ENCODE data around the gene MYO18A.

The MYO18A gene

GRCh38 chr17:29165800-29166506, 14.2 kb downstream of the MYO18A start:
- Histone ChIP-seq H3K4me1 (ENCODE audit: insufficient read depth, low read length) (peaks cover 11% of the 10 kb centered on the region), H3K9me3 (ENCODE audit: control insufficient read depth, insufficient read depth, low read length) (no peaks in the 10 kb centered on the region), H3K36me3 (ENCODE audit: insufficient read depth, low read length) (no peaks in the 10 kb centered on the region; the same call in 1 of the 2 replicates), H3K9ac (ENCODE audit: low read depth, low read length) (no peak overlapping the region)

- H3K4me1 ChIP-seq (ENCODE audit: insufficient read depth, low read length), result peaks cover 11% of the 10 kb centered on the region
- H3K9me3 ChIP-seq (ENCODE audit: control insufficient read depth, insufficient read depth, low read length), result no peaks in the 10 kb centered on the region
- H3K36me3 ChIP-seq (ENCODE audit: insufficient read depth, low read length), result no peaks in the 10 kb centered on the region; the same call in 1 of the 2 replicates
- H3K9ac ChIP-seq (ENCODE audit: low read depth, low read length), result no peak overlapping the region
Measured at GRCh38 chr17:29165261-29165660, 14.9 kb downstream of the MYO18A start.

GRCh38 chr17:29163563-29163962, 16.6 kb downstream of the MYO18A start:
- no peak overlapping the region for H3K9ac ChIP-seq (ENCODE audit: low read depth, low read length)

GRCh38 chr17:29162909-29163341, 17.3 kb downstream of the MYO18A start:
- H3K9me3 ChIP-seq (ENCODE audit: control insufficient read depth, insufficient read depth, low read length), result no peaks in the 10 kb centered on the region
- no peak overlapping the region for H3K9ac ChIP-seq (ENCODE audit: low read depth, low read length)
- peaks cover 15% of the 10 kb centered on the region for H3K4me1 ChIP-seq (ENCODE audit: insufficient read depth, low read length)
- no peaks in the 10 kb centered on the region; the same call in 1 of the 2 replicates for H3K36me3 ChIP-seq (ENCODE audit: insufficient read depth, low read length)

More at GRCh38 chr17:29163563-29163962, 16.6 kb downstream of the MYO18A start:
- peaks cover 19% of the 10 kb centered on the region for H3K4me1 ChIP-seq (ENCODE audit: insufficient read depth, low read length)
- H3K9me3 ChIP-seq (ENCODE audit: control insufficient read depth, insufficient read depth, low read length), result no peaks in the 10 kb centered on the region
- no peaks in the 10 kb centered on the region; the same call in 1 of the 2 replicates for H3K36me3 ChIP-seq (ENCODE audit: insufficient read depth, low read length)

GRCh38 chr17:29162082-29162908, 17.9 kb downstream of the MYO18A start:
- no peaks in the 10 kb centered on the region; the same call in 1 of the 2 replicates for H3K36me3 ChIP-seq (ENCODE audit: insufficient read depth, low read length)
- peaks cover 11% of the 10 kb centered on the region for H3K4me1 ChIP-seq (ENCODE audit: insufficient read depth, low read length)
- no peaks in the 10 kb centered on the region for H3K9me3 ChIP-seq (ENCODE audit: control insufficient read depth, insufficient read depth, low read length)
- H3K9ac ChIP-seq (ENCODE audit: low read depth, low read length), result no peak overlapping the region

- no peaks in the 10 kb centered on the region; the same call in 1 of the 2 replicates for H3K36me3 ChIP-seq (ENCODE audit: insufficient read depth, low read length)
- H3K4me1 ChIP-seq (ENCODE audit: insufficient read depth, low read length), result peaks cover 28% of the 10 kb centered on the region
- H3K9ac ChIP-seq (ENCODE audit: low read depth, low read length), result no peak overlapping the region
- H3K9me3 ChIP-seq (ENCODE audit: control insufficient read depth, insufficient read depth, low read length), result no peaks in the 10 kb centered on the region
Measured at GRCh38 chr17:29160253-29160652, 19.9 kb downstream of the MYO18A start.

- peaks cover 37% of the 10 kb centered on the region for H3K4me1 ChIP-seq (ENCODE audit: insufficient read depth, low read length)
- H3K9me3 ChIP-seq (ENCODE audit: control insufficient read depth, insufficient read depth, low read length), result no peaks in the 10 kb centered on the region
- H3K36me3 ChIP-seq (ENCODE audit: insufficient read depth, low read length), result no peaks in the 10 kb centered on the region
- no peak overlapping the region for H3K9ac ChIP-seq (ENCODE audit: low read depth, low read length)
Measured at GRCh38 chr17:29159306-29159860, 20.8 kb downstream of the MYO18A start.

GRCh38 chr17:29158488-29159275, 21.5 kb downstream of the MYO18A start:
- H3K9ac ChIP-seq (ENCODE audit: low read depth, low read length), result no peak overlapping the region
- H3K36me3 ChIP-seq (ENCODE audit: insufficient read depth, low read length), result no peaks in the 10 kb centered on the region
- no peaks in the 10 kb centered on the region for H3K9me3 ChIP-seq (ENCODE audit: control insufficient read depth, insufficient read depth, low read length)
- H3K4me1 ChIP-seq (ENCODE audit: insufficient read depth, low read length), result peaks cover 40% of the 10 kb centered on the region

GRCh38 chr17:29158096-29158487, 22.1 kb downstream of the MYO18A start:
- Histone ChIP-seq H3K9ac (ENCODE audit: low read depth, low read length) (no peak overlapping the region), H3K36me3 (ENCODE audit: insufficient read depth, low read length) (no peaks in the 10 kb centered on the region), H3K9me3 (ENCODE audit: control insufficient read depth, insufficient read depth, low read length) (no peaks in the 10 kb centered on the region), H3K4me1 (ENCODE audit: insufficient read depth, low read length) (peaks cover 40% of the 10 kb centered on the region)

GRCh38 chr17:29157310-29157709, 22.9 kb downstream of the MYO18A start:
- Histone ChIP-seq H3K36me3 (ENCODE audit: insufficient read depth, low read length) (no peaks in the 10 kb centered on the region), H3K9me3 (ENCODE audit: control insufficient read depth, insufficient read depth, low read length) (no peaks in the 10 kb centered on the region), H3K4me1 (ENCODE audit: insufficient read depth, low read length) (peaks cover 40% of the 10 kb centered on the region), H3K9ac (ENCODE audit: low read depth, low read length) (no peak overlapping the region)

GRCh38 chr17:29156781-29157180, 23.4 kb downstream of the MYO18A start:
- no peak overlapping the region for H3K9ac ChIP-seq (ENCODE audit: low read depth, low read length)
- H3K9me3 ChIP-seq (ENCODE audit: control insufficient read depth, insufficient read depth, low read length), result no peaks in the 10 kb centered on the region
- H3K4me1 ChIP-seq (ENCODE audit: insufficient read depth, low read length), result peaks cover 43% of the 10 kb centered on the region
- no peaks in the 10 kb centered on the region for H3K36me3 ChIP-seq (ENCODE audit: insufficient read depth, low read length)

- no peak overlapping the region for H3K9ac ChIP-seq (ENCODE audit: low read depth, low read length)
- peaks cover 51% of the 10 kb centered on the region for H3K4me1 ChIP-seq (ENCODE audit: insufficient read depth, low read length)
Measured at GRCh38 chr17:29155966-29156338, 24.2 kb downstream of the MYO18A start.

GRCh38 chr17:29155227-29155965, 24.8 kb downstream of the MYO18A start:
- Histone ChIP-seq H3K9me3 (ENCODE audit: control insufficient read depth, insufficient read depth, low read length) (no peaks in the 10 kb centered on the region), H3K4me1 (ENCODE audit: insufficient read depth, low read length) (peaks cover 52% of the 10 kb centered on the region), H3K9ac (ENCODE audit: low read depth, low read length) (no peak overlapping the region), H3K36me3 (ENCODE audit: insufficient read depth, low read length) (no peaks in the 10 kb centered on the region)

More at GRCh38 chr17:29155966-29156338, 24.2 kb downstream of the MYO18A start:
- no peaks in the 10 kb centered on the region for H3K9me3 ChIP-seq (ENCODE audit: control insufficient read depth, insufficient read depth, low read length)
- H3K36me3 ChIP-seq (ENCODE audit: insufficient read depth, low read length), result no peaks in the 10 kb centered on the region
